Measurements from ENCODE around the gene CCDC144A. TPM values are rescaled to one million over a fixed set of nuclear protein-coding genes. Genes with fewer than 3 reads are reported as not detected.
"Not testable (repeated sequence)": the region's sequence is repeated elsewhere in the genome, so short reads cannot be mapped to it uniquely, and the experiment has no call there.

The CCDC144A gene
- polyA plus RNA-seq, 3 donors: 0.05 to 0.23 TPM; not detected in 1

GRCh38 chr17:16823768-16824406 is 133.8 kb downstream of the CCDC144A start:
- WGBS (ENCODE audit: insufficient coverage): no CpG with 5 or more reads among the region's 5 CpGs
- not testable (repeated sequence) for H3K27ac ChIP-seq (ENCODE audit: low read depth in 1 of 2, low read length in 2 of 2)

More at GRCh38 chr17:16823768-16824406, 133.8 kb downstream of the CCDC144A start:
- H3K27me3 ChIP-seq (ENCODE audit: control insufficient read depth in 2 of 2, insufficient read depth in 2 of 2, low read length in 2 of 2); DNase-seq; H2AFZ ChIP-seq (ENCODE audit: insufficient read depth, low read depth, low read length, poor library complexity, severe bottlenecking); H3K9ac ChIP-seq (ENCODE audit: insufficient read depth, low read length, poor library complexity, severe bottlenecking); H3K4me3 Mint-ChIP-seq; H3K27ac Mint-ChIP-seq; H3K4me3 ChIP-seq (replicated peaks in 1 of 3; ENCODE audit: low read depth in 2 of 3, low read length in 3 of 3); H3K4me2 ChIP-seq (replicated peaks; ENCODE audit: extremely low read depth, low read length, poor library complexity, severe bottlenecking); H3K4me1 Mint-ChIP-seq; H4K20me1 ChIP-seq (ENCODE audit: insufficient read depth, low read length); H3K4me1 ChIP-seq (ENCODE audit: control insufficient read depth in 1 of 2, insufficient read depth in 2 of 2, low read length in 2 of 2); H3K9me3 ChIP-seq (replicated peaks in 1 of 2; ENCODE audit: control insufficient read depth in 1 of 2, insufficient read depth in 1 of 2, low read length in 2 of 2); H3K79me2 ChIP-seq (ENCODE audit: insufficient read depth, low read length); H3K36me3 ChIP-seq (replicated peaks in 1 of 2; ENCODE audit: control insufficient read depth in 1 of 2, insufficient read depth in 2 of 2, low read length in 2 of 2); intact Hi-C loops (cut with micrococcal nuclease); H3K36me3 Mint-ChIP-seq; H3K27me3 Mint-ChIP-seq (ENCODE audit: low read depth in 3 of 3): not testable (repeated sequence)
- peaks cover 6 to 10% (median 8%) of the 10 kb centered on the region in 7 donors for H3K9me3 Mint-ChIP-seq

Small RNA genes within 50 kb of the gene (small RNA-seq; reads per million reads assigned to genes)
- gene AC022596.1 (ENCODE audit: insufficient read length, low read depth) (not detected), gene RNU6-405P (ENCODE audit: insufficient read length, low read depth) (not detected)

Other genes starting within 250 kb of the CCDC144A start
- 1 to 10 TPM; 1.0 to 2.4 (median 1.4) TPM for gene LRRC75A, start 198.0 kb upstream of the CCDC144A start, polyA plus RNA-seq
- under 1 TPM in 2 of 3 donors, not detected in 1; 0.25 to 0.53 TPM for gene ZNF287, start 121.0 kb upstream of the CCDC144A start, polyA plus RNA-seq
- gene ZNF624, start 36.4 kb upstream of the CCDC144A start, polyA plus RNA-seq: 1 to 10 TPM in 1 of 3 donors, under 1 TPM in 2; 0.45 to 3.2 (median 0.68) TPM

Measured in CD14-positive monocyte (primary cell).